Stimulated activated CD8-positive, alpha-beta memory T cell treated with anti-CD3 and anti-CD28 coated beads, Interleukin-12 subunit alpha, Interleukin-12 subunit beta, amount 100 ng/mL, for 24 hours (primary cell): ENCODE measurements around the gene DHX34.

Experiments used
- DNase-seq: peaks from one replicate; pipeline ENCODE4 v3.0.0-alpha.2; 2020; ENCODE audit errors: extremely low read depth

The DHX34 gene

DNA sequence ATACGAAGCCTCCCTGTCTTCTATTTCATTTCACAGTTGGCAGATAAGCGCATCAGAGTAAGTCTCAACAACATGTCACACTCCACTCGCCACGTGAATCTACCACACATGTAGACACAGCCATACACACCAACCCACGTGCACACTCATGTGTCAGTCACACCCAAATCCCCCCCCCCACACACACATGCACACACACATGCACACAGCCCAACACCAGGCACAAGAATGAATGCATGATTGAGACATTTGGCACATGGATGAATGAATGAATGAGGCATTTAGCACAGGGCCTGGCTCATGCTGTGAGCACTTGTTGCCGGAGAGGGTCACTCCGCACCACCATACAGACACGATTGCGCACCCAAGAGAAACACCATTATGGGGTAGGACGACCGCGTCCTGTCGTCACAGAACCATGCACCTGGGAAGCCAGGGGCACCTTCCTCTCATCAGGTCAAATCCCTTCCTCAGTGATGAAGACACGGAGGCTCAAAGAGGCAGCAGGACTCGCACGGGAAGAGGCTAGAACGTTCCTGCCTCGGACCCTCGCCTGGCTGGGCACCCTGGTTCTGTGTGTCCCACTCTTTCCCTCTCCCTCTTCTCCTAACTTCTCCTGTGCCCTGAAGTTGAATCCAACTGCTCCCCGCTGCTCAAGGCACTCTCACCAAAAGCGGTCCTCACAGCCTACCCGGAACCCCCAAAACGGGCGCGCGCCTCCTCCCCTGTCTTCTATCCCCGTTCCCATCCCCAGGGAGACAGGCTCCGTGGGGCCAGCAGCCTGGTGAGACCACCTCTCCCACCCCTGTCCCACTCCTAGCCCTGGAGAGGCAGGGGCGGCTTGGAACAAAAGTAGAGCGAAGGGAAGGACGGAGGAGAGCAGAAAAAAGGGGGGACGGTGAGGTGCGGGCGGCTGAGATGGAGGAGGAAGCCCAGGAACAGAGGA, 68.9 kb downstream of the DHX34 start:
- no peak for DNase-seq

DNA sequence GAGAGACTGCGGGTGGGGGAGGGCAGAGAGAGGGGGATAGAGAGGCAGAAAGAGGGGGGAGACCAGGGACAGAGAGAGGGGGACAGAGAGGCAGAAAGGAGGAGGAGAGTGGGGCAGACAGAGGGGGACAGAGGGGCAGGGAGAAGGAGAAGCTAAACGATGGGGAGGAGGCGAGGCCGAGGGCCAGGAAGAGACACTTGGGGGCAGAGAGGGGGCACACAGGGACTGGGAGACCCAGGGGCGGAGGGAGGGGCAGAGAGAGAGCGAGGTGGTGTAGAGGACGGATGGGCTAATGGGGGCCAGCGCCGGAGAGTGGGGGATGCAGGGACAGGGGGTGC, 69.5 kb downstream of the DHX34 start:
- no peak for DNase-seq

DNA sequence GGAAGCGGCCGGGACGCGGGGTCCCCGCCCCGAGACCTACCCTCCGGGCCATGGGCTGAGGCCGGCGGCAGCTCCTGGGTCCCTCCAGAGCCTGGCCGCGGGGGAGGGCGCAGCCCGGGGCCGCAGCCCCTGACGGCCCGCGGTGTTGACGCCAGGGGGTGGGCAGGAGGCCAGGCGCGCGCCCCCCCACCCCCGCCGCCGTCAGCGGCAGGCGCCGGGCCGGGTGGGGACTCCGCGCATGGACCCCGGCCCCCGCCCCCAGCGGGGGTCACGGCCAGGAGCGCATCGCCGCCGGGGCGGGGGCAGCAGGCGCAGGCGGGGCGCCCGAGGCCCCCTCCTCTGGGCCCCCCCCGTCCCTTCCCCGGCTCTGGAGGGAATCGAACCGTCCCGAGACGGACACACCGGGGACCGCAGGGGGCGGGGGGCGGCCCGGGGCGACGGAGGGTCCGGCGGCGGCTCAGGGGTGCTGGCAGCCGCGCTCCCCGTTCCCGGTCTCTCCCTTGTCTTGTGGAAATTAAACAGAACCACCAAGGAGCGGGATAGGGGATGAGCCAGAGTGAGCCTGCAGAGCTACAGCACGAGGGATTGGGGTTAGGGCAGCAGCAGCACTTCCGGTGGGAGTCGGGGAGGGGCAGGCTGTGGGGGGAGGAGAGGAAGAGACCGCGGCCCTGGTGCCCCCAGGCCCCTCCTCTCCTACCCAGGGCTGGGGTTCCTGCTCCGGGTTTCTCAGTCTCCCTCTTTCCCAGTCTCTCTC, 70.1 kb downstream of the DHX34 start, which contains the start of gene MEIS3:
Gene MEIS3, minus strand, starts transcription at position 498 of the 754 bp plus-strand sequence. Its CDS starts 446 bp downstream, at position 52.
- no peak for DNase-seq

DNA sequence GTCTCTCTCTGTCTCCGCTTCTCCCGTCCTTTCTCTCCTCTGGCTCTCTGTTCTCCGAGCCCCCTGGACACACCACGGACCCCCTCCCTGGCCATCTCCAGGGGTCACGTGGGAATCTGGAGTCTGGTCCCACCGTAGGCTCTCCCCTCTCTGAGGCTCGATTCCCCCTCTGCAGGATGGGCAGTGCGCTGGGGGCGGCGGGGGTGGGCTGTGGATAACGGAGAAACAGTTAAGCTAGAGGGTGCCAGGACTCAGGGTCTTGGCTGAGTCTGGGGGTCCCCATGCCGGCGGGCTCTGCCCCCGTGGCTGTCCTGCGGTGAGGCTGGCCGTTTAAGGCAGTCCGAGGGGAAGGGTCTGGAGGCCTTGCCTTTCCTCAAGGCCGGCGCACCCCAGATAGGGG, 70.7 kb downstream of the DHX34 start:
- DNase-seq, result no peak

DNA sequence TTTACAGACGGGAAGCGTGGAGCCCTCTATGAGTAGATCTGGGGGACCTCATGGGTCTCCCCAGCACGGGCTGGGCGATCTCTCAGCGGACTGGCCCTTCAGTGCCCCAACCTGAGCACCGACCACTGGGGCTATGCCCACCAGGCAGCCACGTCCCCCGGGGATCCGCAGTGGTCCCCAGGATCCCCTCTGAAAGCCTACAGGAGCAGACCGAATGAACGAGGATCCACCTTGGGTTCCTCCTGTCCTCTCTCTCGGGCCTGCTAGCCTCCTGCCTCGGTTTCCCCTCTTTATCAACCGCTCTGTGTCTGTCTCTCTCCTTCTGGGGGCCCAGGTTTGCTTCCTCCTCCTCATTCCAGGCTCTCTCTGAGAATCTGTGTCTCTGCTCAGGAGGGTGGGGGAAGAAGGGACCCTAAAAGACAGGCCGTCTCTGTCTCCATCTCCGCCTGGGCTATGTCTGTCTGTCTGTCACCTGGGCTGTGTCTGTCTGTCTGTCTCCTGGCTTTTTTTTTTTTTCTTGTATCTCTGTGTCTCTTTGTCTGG, 72.2 kb downstream of the DHX34 start:
- no peak for DNase-seq

DNA sequence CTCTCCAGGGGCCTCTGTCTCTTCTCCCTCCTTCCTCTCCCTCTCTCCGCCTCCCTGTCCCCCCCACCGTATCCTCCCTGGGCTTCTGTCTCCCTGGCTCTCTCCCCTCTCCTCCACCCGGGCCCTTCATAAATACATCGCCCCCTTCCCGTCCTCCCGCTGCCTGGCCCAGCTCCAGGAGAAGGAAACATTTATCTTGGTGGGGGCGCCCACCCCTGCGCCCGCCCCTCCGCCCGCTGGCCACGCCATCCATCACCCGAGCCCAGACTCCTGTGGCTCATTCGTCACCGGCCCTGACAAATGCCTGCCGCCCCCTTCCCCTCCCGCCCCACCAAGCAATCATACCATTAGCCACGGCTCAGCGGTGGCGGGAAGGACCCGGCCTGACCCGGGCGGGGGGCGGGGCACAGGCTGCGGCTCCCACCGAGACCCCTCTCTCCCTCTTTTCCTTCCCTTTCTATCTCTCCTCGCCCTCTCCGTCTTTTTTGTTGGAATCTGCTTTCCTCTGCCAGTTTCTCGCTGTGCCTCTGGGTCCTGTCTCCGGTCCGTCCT, 72.8 kb downstream of the DHX34 start:
- DNase-seq, result no peak

DNA sequence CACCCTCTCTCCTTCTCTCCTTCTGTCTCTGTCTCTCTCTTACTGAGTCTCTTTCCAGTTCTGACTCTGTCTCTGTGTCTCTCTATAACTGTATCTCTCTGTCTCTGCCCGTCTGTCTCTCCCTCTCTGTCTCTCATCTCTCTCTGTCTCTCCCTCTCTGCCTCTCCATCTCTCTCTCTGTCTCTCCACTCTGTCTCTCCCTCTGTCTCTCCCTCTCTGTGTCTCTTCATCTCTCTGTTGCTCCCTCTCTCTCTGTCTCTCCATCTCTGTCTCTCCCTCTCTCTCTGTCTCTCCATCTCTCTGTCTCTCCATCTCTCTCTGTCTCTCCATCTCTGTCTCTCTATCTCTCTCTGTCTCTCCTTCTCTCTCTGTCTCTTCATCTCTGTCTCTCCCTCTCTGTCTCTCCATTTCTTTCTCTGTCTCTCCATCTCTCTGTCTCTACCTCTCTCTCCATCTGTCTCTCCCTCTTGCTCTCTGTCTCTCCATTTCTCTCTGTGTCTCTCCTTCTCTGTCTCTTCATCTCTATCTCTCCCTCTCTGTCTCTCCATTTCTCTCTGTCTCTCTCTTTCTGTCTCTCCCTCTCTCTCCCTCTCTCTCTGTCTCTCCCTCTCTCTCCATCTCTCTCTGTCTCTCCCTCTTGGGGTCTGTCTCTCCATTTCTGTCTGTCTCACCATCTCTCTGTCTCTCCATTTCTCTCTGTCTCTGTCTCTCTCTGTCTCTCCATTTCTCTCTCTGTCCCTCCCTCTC, 73.5 kb downstream of the DHX34 start:
- no peak for DNase-seq

DNA sequence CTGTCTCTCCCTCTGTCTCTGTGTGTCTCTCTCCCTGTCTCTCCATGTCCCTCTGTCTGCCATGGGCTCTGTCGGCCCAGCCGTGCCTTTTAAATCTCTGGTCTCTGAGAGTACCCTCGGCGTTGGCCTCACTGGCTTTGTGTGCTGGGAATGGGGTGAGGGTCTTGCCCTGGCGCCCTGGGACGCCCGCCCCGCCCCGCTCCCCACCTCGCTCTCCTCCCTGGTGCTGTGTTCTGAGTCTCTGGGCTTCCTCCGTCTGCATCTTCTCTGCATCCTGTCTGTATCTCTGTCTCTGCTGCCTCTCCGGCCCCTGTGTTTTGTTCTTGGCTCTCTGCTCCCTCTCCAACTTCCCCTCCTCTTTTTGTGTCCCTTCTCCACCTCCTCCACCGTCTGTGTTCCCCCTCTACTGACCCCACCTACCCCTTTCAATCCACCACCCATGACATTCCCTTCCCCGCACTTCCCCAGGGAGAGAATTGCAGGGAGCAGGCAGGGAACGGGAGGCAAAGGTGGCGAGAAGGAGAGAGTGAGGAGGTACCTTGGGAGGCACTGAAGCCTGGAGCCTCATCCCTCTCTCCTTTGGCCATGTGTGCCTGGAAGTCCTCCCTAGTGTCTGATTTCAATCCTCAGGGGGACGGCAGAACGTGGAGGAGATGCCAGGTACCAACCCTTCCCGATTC, 74.2 kb downstream of the DHX34 start:
- DNase-seq, result no peak

DNA sequence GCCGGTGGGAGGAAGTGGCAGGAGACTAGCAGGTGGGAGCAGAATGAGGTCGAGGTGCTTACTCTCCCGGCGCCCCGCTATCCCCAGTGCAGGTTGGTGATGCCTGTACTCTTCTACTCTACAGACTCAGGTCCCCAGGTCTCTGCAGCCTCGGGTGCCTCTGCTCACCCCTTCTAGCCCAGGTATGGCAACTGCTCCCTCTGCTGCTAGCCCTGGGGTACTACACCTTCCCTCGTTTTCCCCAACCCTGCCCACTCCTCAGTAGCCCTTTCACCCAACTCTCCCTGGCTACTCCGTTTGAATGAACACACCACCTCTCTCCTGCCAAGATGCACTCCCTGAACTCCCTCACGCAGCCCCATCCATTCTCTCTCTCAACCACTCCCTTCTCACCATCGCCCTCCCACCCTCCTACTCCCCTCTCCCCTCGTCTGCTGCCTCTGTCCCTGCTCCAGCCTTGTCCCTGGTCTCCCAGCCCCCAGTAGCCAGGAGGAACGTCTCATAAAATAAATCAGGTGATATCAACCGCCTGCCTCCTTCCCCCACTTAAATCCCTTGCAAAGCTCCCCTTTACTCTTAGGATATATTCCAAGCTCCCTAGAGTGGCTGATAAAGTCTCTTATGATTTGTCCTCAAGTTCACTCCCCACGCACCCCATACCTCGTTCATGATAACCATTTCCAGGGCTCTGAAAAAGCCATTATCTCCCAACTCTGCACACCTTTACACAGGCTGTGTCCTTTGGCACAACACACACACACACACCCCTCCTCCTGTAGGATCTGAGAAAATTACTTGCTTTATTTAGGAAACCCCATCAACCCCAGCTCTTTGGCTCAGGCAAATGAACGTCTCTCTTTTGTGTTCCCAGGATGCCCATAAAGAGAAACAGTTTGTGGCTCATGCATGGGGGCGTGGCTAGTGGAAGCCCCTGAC, 78.4 kb downstream of the DHX34 start:
- DNase-seq, result no peak

DNA sequence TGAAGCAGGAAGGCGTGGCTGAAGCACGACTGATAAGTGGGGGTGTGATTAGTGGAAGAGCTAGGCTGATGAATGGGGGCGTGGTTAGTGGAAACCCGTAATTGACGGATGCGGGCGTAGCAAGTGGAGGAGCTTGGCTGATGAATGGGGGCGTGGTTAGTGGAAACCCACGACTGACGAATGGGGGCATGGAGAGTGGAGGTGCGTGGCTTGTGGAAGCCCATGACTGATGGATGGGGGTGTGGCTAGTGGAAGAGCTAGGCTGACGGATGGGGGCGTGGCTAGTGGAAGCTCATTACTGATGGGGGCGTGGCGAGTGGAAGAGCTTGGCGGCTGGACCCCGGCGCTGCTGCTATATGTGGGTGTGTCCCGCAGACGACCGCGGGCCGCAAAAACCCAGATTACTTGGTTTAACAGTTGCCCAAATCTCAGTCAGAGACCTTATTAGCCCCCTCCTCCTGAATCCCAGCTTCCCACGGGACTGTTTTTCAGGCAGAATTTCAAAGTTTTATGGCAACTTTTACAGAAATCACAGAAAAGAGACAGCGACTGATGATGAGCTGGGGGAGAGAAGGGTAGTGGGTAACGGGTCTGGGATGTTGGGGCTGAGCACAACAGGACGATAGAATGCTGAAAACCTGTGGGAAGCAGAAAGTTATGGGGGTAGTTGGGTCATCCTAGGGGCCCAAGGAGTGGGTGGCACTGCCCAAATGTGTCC, 79.2 kb downstream of the DHX34 start:
- peak; percentile 56 for DNase-seq

DNA sequence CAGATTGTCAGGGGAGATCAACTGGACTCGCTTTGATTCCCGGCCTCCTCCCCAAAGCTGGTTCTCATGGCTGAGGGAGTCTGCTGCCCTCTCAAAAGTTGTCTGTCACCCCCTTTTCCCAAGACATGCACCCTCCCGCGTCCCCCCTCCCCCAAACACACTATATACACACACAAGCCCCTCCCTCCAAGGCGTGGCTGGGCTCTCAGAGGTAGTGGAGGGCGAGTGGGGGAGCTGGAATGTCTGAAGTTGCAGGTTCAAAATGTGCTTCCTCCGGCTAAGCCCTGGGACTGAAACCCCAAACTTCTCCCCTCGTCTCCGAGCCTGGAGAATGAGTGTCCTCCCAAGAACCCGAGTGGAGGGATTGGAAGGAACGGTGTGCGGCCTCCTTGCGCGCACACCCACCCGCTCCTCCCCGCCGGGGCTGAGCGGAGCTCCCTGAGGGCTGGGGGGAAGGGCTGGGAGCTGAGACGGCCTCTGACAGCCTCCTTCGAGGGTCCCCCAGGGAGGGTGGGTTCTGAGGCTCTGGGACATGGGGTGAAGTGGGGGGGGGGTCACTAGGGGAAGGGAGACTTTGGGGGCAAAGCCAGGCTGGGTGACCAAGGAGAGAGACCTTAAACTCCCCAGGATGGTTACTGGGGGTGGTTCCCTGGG, 80.2 kb downstream of the DHX34 start:
- DNase-seq, result no peak

DNA sequence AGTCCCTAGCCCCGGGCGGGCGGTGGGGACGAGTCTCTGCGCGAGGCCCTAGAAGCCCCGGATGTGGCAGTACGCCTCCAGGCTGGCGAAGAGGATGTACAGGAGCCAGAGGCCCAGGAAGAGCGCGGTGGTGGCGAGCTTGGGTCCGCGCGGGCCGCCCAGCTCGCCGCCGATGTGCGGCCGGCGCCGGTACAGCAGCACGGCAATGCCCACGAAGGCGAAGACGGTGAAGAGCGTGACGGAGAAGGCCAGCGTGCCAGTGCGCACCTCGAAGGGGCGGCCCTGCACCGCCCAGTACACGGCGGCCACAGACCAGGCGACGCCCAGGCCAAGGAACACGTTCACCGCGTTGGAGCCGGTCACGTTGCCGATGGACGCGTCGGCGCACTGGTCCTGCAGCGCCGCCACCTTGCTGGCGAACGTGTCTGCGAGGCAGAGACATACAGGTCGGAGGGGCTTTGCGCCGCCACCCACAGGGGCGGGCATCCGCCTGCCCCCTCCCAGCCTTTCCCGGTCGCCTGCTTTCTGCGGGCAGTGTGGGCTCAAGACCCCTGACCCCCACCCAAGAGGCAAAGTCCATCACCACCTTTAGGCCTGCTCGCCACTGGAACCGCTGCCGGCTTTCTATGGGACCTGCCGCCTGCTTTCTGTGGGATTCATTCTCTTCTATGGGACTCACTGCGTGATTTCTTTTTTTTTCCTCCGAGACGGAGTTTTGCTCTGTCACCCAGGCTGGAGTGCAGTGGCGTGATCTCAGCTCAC, 81.1 kb downstream of the DHX34 start:
- no peak for DNase-seq

DNA sequence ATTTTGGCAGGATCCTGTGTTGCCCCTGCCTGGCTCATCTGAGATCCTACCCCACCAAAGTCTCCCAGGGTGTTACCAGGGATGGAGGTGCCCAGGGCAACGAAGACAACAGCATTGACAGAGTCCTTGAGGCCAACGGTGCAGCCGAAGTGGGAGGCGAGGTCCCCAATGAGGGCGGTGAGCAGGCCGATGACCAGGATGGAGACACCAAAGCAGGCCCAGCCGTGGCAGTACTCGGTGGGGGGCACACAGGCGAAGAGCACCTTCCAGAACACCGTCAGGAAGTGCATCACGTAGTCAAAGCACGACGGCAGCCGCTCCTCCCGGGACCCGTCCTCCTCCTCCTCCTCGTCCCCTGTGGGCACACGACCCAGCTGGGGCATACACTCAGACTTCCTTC, 83.0 kb downstream of the DHX34 start:
- no peak for DNase-seq
